Endothelial cell of hepatic sinusoid (primary cell): ENCODE data around the gene ENAH.
"Not testable (repeated sequence)": the region's sequence is repeated elsewhere in the genome, so short reads cannot be mapped to it uniquely, and the experiment has no call there.

Experiments used
- in situ Hi-C: cut with HindIII; loops from 2 replicates; pipeline ENCODE4 v1.10.0; 2017; ENCODE audit warnings: low sequenced_read_pairs

The ENAH gene

GRCh38 chr1:225651376-225651871, 1.5 kb downstream of the ENAH start:
- in situ Hi-C loops = no loop called here

- in situ Hi-C loops = no loop called here
These were observed 2.7 kb downstream of the ENAH start for GRCh38 chr1:225650179-225650578.

- in situ Hi-C loops = no loop called here
These were observed 7.6 kb downstream of the ENAH start for GRCh38 chr1:225645194-225645895.

- in situ Hi-C loops = no loop called here
These were observed 8.3 kb downstream of the ENAH start for GRCh38 chr1:225644666-225645065.

GRCh38 chr1:225642177-225642576, 10.7 kb downstream of the ENAH start:
- in situ Hi-C loops = no loop called here

GRCh38 chr1:225638853-225639252, 14.1 kb downstream of the ENAH start:
- in situ Hi-C loops = no loop called here

- in situ Hi-C loops = no loop called here
These were observed 15.2 kb downstream of the ENAH start for GRCh38 chr1:225637651-225638199.

GRCh38 chr1:225636992-225637391, 15.9 kb downstream of the ENAH start:
- in situ Hi-C loops = not testable (repeated sequence)

GRCh38 chr1:225635649-225636048, 17.3 kb downstream of the ENAH start:
- in situ Hi-C loops = no loop called here

- in situ Hi-C loops = not testable (repeated sequence)
These were observed 20.1 kb downstream of the ENAH start for GRCh38 chr1:225632836-225633235.

- in situ Hi-C loops = no loop called here
These were observed 21.8 kb downstream of the ENAH start for GRCh38 chr1:225631021-225631663.

- in situ Hi-C loops = no loop called here
These were observed 23.4 kb downstream of the ENAH start for GRCh38 chr1:225629483-225629882.

GRCh38 chr1:225628794-225629193, 24.1 kb downstream of the ENAH start:
- in situ Hi-C loops = not testable (repeated sequence)

- in situ Hi-C loops = no loop called here
These were observed 25.5 kb downstream of the ENAH start for GRCh38 chr1:225627304-225627947.

GRCh38 chr1:225626698-225627097, 26.2 kb downstream of the ENAH start:
- in situ Hi-C loops = no loop called here

GRCh38 chr1:225617956-225618355, 35.0 kb downstream of the ENAH start:
- in situ Hi-C loops = no loop called here

GRCh38 chr1:225617479-225617878, 35.4 kb downstream of the ENAH start:
- in situ Hi-C loops = no loop called here

GRCh38 chr1:225615403-225615790, 37.5 kb downstream of the ENAH start:
- in situ Hi-C loops = not testable (repeated sequence)

- in situ Hi-C loops = no loop called here
These were observed 39.9 kb downstream of the ENAH start for GRCh38 chr1:225613006-225613405.

- in situ Hi-C loops = no loop called here
These were observed 40.6 kb downstream of the ENAH start for GRCh38 chr1:225612287-225612686.

GRCh38 chr1:225611537-225612223, 41.2 kb downstream of the ENAH start:
- in situ Hi-C loops = no loop called here
